Nephron progenitor cell (in vitro differentiated cells): ENCODE measurements around the gene CCDC171.

Experiments used
- DNase-seq: peaks from one replicate; pipeline ENCODE4 v3.0.0; 2021
- H3K27ac Mint-ChIP-seq: 2 replicates; pipeline ENCODE4 v1.8.0; 2021; ENCODE audit warnings: mild to moderate bottlenecking, moderate library complexity, mixed read lengths
- H3K27me3 Mint-ChIP-seq: 2 replicates; pipeline ENCODE4 v1.8.0; 2021; ENCODE audit warnings: mild to moderate bottlenecking, low read depth, mixed read lengths; ENCODE audit not compliant: poor library complexity
- H3K36me3 Mint-ChIP-seq: 2 replicates; pipeline ENCODE4 v1.8.0; 2021; ENCODE audit warnings: low read depth, mixed read lengths
- H3K4me1 Mint-ChIP-seq: 2 replicates; pipeline ENCODE4 v1.8.0; 2021; ENCODE audit warnings: mixed read lengths
- H3K4me3 Mint-ChIP-seq: 2 replicates; pipeline ENCODE4 v1.8.0; 2021; ENCODE audit warnings: mild to moderate bottlenecking, moderate library complexity, mixed read lengths
- H3K9me3 Mint-ChIP-seq: 2 replicates; pipeline ENCODE4 v1.8.0; 2021; ENCODE audit warnings: mild to moderate bottlenecking, moderate library complexity, mixed read lengths
- TF ChIP-seq, protein P1 (sequence below): fragments of 200-600 bp; sonication (generic); IDR thresholded peaks from 2 replicates; pipeline ENCODE4 v1.5.0; 2021; ENCODE audit warnings: antibody characterized with exemption

The CCDC171 gene

GRCh38 chr9:15635752-15636151 is 82.9 kb downstream of the CCDC171 start:
- Mint-ChIP-seq H3K9me3 (peaks cover 13% of the 10 kb centered on the region), H3K4me1 (no peaks in the 10 kb centered on the region), H3K4me3 (no peak overlapping the region), H3K27me3 (no peaks in the 10 kb centered on the region), H3K27ac (no peak overlapping the region), H3K36me3 (no peaks in the 10 kb centered on the region)
- TF ChIP-seq, protein P1, sequence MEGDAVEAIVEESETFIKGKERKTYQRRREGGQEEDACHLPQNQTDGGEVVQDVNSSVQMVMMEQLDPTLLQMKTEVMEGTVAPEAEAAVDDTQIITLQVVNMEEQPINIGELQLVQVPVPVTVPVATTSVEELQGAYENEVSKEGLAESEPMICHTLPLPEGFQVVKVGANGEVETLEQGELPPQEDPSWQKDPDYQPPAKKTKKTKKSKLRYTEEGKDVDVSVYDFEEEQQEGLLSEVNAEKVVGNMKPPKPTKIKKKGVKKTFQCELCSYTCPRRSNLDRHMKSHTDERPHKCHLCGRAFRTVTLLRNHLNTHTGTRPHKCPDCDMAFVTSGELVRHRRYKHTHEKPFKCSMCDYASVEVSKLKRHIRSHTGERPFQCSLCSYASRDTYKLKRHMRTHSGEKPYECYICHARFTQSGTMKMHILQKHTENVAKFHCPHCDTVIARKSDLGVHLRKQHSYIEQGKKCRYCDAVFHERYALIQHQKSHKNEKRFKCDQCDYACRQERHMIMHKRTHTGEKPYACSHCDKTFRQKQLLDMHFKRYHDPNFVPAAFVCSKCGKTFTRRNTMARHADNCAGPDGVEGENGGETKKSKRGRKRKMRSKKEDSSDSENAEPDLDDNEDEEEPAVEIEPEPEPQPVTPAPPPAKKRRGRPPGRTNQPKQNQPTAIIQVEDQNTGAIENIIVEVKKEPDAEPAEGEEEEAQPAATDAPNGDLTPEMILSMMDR: no peak
- no peak for DNase-seq

GRCh38 chr9:15640121-15640520 is 87.3 kb downstream of the CCDC171 start:
- Mint-ChIP-seq H3K4me3 (no peak overlapping the region), H3K27ac (no peak overlapping the region), H3K27me3 (no peaks in the 10 kb centered on the region), H3K4me1 (no peaks in the 10 kb centered on the region), H3K36me3 (peaks cover 19% of the 10 kb centered on the region), H3K9me3 (peaks cover 19% of the 10 kb centered on the region)
- no peak for DNase-seq
- TF ChIP-seq, protein P1: no peak

GRCh38 chr9:15641291-15641690 is 88.4 kb downstream of the CCDC171 start:
- Mint-ChIP-seq H3K4me3 (no peak overlapping the region), H3K27ac (no peak overlapping the region), H3K4me1 (no peaks in the 10 kb centered on the region), H3K9me3 (peaks cover 31% of the 10 kb centered on the region), H3K36me3 (peaks cover 26% of the 10 kb centered on the region), H3K27me3 (peaks cover 3% of the 10 kb centered on the region)
- no peak for DNase-seq
- TF ChIP-seq, protein P1: no peak

DNA sequence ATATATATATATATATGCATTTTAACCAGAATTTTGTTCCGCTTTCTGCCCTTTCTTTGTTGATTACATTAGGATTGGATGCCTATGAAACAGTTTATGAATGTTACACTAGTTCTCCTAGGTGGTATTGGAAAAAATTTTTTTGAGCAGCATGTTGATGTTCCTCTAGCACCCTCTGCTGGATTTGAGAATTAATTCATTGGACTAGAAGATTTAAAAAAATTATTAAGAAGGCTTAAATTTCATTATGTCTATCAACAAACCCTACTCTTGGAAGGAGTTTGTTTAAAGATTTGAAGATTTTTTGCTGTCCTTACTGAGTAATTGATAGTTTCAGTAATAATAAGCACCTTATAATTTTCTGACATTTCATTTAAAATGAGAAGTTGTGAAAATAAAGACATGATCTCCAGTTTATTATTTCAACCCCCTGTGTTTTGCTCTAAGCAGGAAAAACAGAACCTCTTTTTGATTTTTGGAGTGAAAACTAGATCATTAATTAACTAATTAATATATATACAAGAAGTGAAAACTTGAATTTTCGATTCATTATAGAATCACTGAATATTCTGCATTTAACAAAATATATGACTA is 89.6 kb downstream of the CCDC171 start:
- Mint-ChIP-seq H3K27ac (no peak overlapping the region), H3K4me3 (no peak overlapping the region), H3K27me3 (peaks cover 6% of the 10 kb centered on the region), H3K36me3 (peaks cover 26% of the 10 kb centered on the region), H3K9me3 (peaks cover 42% of the 10 kb centered on the region), H3K4me1 (no peaks in the 10 kb centered on the region)
- DNase-seq: no peak
- TF ChIP-seq, protein P1: peak; percentile 56

DNA sequence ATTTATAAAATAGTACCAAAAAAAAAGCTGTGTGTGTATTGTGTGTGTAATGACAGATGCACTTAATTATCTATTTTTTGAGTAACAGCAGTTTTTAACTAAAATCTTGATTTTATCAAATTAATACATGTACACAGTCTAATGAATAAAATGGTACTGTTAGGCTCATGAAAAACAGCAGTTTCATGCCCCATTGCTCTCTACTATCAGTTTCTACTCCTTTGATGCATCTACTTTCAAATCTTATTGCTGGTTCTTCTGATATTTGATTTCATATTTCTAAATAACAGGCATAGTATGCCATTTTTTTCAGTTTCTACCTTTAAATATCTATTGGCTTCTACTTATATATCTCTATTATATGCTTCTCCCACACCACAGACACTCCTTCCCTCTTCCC is 117.4 kb downstream of the CCDC171 start:
- Mint-ChIP-seq H3K9me3 (peaks cover 26% of the 10 kb centered on the region), H3K4me3 (no peak overlapping the region), H3K36me3 (peaks cover 16% of the 10 kb centered on the region), H3K27ac (no peak overlapping the region), H3K27me3 (peaks cover 2% of the 10 kb centered on the region), H3K4me1 (no peaks in the 10 kb centered on the region)
- DNase-seq: no peak
- TF ChIP-seq, protein P1: no peak

DNA sequence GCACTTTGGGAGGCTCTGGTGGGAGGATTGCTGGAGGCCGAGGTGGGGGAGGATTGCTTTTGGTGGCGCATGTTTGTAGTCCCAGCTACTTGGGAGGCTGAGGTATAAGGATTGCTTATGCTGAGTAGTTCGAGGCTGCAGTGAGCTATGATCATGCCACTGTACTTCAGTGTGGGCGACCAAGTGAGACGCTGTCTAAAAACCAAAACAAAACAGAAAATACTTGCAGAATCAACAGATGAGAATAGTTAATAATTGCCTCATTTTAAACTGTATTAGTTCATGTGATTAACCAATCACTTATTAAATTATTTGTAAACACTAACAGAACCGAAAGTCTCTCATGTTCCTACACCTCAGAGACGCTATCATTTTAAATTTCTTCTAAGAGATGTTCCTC is 118.1 kb downstream of the CCDC171 start:
- no peak for DNase-seq
- Mint-ChIP-seq H3K4me3 (no peak overlapping the region), H3K27me3 (peaks cover 2% of the 10 kb centered on the region), H3K4me1 (no peaks in the 10 kb centered on the region), H3K27ac (no peak overlapping the region), H3K36me3 (peaks cover 21% of the 10 kb centered on the region), H3K9me3 (peaks cover 30% of the 10 kb centered on the region)
- TF ChIP-seq, protein P1: no peak
